Epithelial cell of esophagus (primary cell): ENCODE results near the gene DNAJC1.

Source experiments
- DNase-seq: peaks from one replicate; pipeline ENCODE4 v3.0.0; 2010; ENCODE audit warnings: low read depth
- H3K4me3 ChIP-seq: 2 replicates; pipeline ENCODE4 v1.5.1; 2011; ENCODE audit warnings: mild to moderate bottlenecking, low read length, control low read depth
- CTCF ChIP-seq: IDR thresholded peaks from 2 replicates; pipeline ENCODE4 v1.5.1; 2011; ENCODE audit warnings: low read depth, mild to moderate bottlenecking, low read length, control low read depth, inconsistent platforms; ENCODE audit not compliant: insufficient read depth; ENCODE audit errors: missing control alignments

The DNAJC1 gene

GRCh38 chr10:21749788-21750187, 253.7 kb downstream of the DNAJC1 start:
- no peak for DNase-seq
- H3K4me3 ChIP-seq = no peak overlapping the region
- no peak for TF ChIP-seq CTCF

- no peak overlapping the region for H3K4me3 ChIP-seq
- TF ChIP-seq CTCF = no peak
- no peak for DNase-seq
Measured at GRCh38 chr10:21747809-21748208, 255.7 kb downstream of the DNAJC1 start.

- TF ChIP-seq CTCF = no peak
- no peak for DNase-seq
- H3K4me3 ChIP-seq = no peak overlapping the region
Measured at GRCh38 chr10:21746118-21746517, 257.4 kb downstream of the DNAJC1 start.

GRCh38 chr10:21744223-21744622, 259.3 kb downstream of the DNAJC1 start:
- TF ChIP-seq CTCF = no peak
- no peak overlapping the region for H3K4me3 ChIP-seq
- DNase-seq = no peak

GRCh38 chr10:21742740-21743412, 260.7 kb downstream of the DNAJC1 start:
- no peak for DNase-seq
- no peak overlapping the region for H3K4me3 ChIP-seq
- TF ChIP-seq CTCF = no peak

DNA sequence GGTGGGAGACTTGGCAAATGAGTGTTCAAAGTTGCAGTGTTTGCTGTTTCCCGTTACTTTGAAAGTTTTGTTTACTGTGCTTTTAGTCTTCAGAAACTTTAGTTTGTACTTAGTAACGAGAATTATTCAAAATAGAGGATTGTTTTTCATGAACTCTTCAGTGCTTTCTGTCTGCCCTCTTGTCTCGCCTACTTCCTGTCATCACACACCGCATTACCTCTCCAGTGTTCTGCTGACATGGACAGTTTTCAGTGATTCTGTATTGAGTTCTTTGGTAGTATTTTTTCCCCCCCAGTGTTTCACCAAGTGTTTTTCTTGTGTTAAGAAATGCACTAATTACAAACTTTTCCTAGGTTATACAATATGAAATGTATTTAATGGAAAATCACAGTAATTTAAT, 262.5 kb downstream of the DNAJC1 start:
- no peak for TF ChIP-seq CTCF
- no peak overlapping the region for H3K4me3 ChIP-seq
- DNase-seq = no peak

DNA sequence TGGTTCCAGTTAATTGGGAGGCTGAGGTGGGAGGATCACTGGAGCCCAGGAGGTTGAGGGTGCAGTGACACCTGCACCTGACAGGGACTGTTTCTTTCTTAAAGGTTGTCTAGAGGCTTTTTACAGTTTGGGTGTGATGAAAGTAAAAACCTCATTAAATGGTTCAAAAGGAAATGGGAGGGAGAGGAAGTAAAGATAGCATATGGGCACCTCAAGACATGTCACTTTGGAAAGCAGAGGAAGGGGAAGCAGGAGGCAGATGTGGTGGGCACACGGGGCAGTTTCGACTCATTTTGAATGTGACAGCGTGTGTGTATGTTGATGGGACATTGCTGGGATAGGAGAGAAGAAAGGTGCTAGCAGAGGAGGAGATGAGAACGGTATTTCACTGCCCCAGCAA, 266.4 kb downstream of the DNAJC1 start:
- H3K4me3 ChIP-seq = no peak overlapping the region
- DNase-seq = no peak
- no peak for TF ChIP-seq CTCF
